Measurements from ENCODE around the gene S1PR1.

S1PR1 gene

GRCh38 chr1:101237229-101237837 is 514 bp downstream of the S1PR1 start:
- DNase-seq (ENCODE audit: extremely low read depth, low read depth), result peak; percentile 45
- TF ChIP-seq CTCF (IDR thresholded peaks at IDR 0.05; ENCODE audit: low read depth, low read length), result no peak; the same call in 1 of the 2 replicates

GRCh38 chr1:101238031-101238628 is 1.3 kb downstream of the S1PR1 start:
- DNase-seq (ENCODE audit: extremely low read depth, low read depth), result no peak
- no peak for TF ChIP-seq CTCF (IDR thresholded peaks at IDR 0.05; ENCODE audit: low read depth, low read length)

GRCh38 chr1:101238681-101239094 is 1.9 kb downstream of the S1PR1 start:
- DNase-seq (ENCODE audit: extremely low read depth, low read depth), result peak; percentile 75
- peak; percentile 98 for TF ChIP-seq CTCF (IDR thresholded peaks at IDR 0.05; ENCODE audit: low read depth, low read length)

- no peak for TF ChIP-seq CTCF (IDR thresholded peaks at IDR 0.05; ENCODE audit: low read depth, low read length)
- DNase-seq (ENCODE audit: extremely low read depth, low read depth), result no peak
These were observed 2.5 kb downstream of the S1PR1 start for GRCh38 chr1:101239095-101240040.

- no peak for TF ChIP-seq CTCF (IDR thresholded peaks at IDR 0.05; ENCODE audit: low read depth, low read length)
- DNase-seq (ENCODE audit: extremely low read depth, low read depth), result no peak
These were observed 3.2 kb downstream of the S1PR1 start for GRCh38 chr1:101240041-101240430.

GRCh38 chr1:101241485-101242225 is 4.8 kb downstream of the S1PR1 start:
- no peak for TF ChIP-seq CTCF (IDR thresholded peaks at IDR 0.05; ENCODE audit: low read depth, low read length)
- DNase-seq (ENCODE audit: extremely low read depth, low read depth), result no peak
